NCI-H526 (cell line): ENCODE results near the gene DUS3L.
A peak's percentile ranks its signal among the peaks of the same experiment; 100 is the strongest.

ENCODE experiments used
- DNase-seq, 2 experiments: peaks; one replicate each; lab custom pipeline; 2025; lab: John Stamatoyannopoulos, UW

DUS3L gene

GRCh38 chr19:5790559-5791520 lies at the start of gene DUS3L:
Gene DUS3L (minus strand): TSS chr19:5791163. CDS start chr19:5791141, 22 bp downstream.
- peak; percentile 95 to 96 for DNase-seq

GRCh38 chr19:5839065-5840017 lies 48.4 kb upstream of the DUS3L start, which contains the start of gene FUT6:
Gene FUT6 (minus strand): TSS chr19:5839702. CDS start chr19:5832567, 7,135 bp downstream.
- DNase-seq: no peak

GRCh38 chr19:5838353-5839064 lies 47.5 kb upstream of the DUS3L start:
- no peak for DNase-seq

- DNase-seq: no peak
Measured at GRCh38 chr19:5837761-5838352, 46.9 kb upstream of the DUS3L start.

GRCh38 chr19:5832527-5833216 lies 41.7 kb upstream of the DUS3L start:
- no peak for DNase-seq

GRCh38 chr19:5832061-5832460 lies 41.1 kb upstream of the DUS3L start:
- DNase-seq: no peak

- no peak for DNase-seq
Measured at GRCh38 chr19:5831159-5831558, 40.2 kb upstream of the DUS3L start.

GRCh38 chr19:5829567-5830310 lies 38.8 kb upstream of the DUS3L start:
- DNase-seq: no peak

GRCh38 chr19:5828661-5829566 lies 38.0 kb upstream of the DUS3L start:
- DNase-seq: peak; percentile 63 to 75

- peak; percentile 51 to 94 for DNase-seq
Measured at GRCh38 chr19:5827891-5828660, 37.1 kb upstream of the DUS3L start.

GRCh38 chr19:5827342-5827890 lies 36.5 kb upstream of the DUS3L start:
- DNase-seq: no peak

GRCh38 chr19:5826531-5827341 lies 35.8 kb upstream of the DUS3L start:
- DNase-seq: peak; percentile 66 to 91

- DNase-seq: no peak
Measured at GRCh38 chr19:5825178-5825577, 34.2 kb upstream of the DUS3L start.

GRCh38 chr19:5824751-5825150 lies 33.8 kb upstream of the DUS3L start:
- no peak for DNase-seq

GRCh38 chr19:5823579-5824281 lies 32.8 kb upstream of the DUS3L start:
- peak in 1 of 2 experiments; percentile 60 for DNase-seq

GRCh38 chr19:5822181-5822844 lies 31.4 kb upstream of the DUS3L start:
- DNase-seq: peak; percentile 74 to 82
